RCC 7860 (cell line): ENCODE measurements around the gene CCT8.
A peak's percentile ranks its signal among the peaks of the same experiment; 100 is the strongest.

Experiments
- DNase-seq: peaks from one replicate; pipeline ENCODE4 v3.0.0-alpha.2; 2015; ENCODE audit warnings: low spot score
- FAIRE-seq: peaks from 2 replicates; lab custom pipeline; 2012; peaks lifted over from hg19 to GRCh38; lab: Jason Lieb, UNC

CCT8 gene, protein sequence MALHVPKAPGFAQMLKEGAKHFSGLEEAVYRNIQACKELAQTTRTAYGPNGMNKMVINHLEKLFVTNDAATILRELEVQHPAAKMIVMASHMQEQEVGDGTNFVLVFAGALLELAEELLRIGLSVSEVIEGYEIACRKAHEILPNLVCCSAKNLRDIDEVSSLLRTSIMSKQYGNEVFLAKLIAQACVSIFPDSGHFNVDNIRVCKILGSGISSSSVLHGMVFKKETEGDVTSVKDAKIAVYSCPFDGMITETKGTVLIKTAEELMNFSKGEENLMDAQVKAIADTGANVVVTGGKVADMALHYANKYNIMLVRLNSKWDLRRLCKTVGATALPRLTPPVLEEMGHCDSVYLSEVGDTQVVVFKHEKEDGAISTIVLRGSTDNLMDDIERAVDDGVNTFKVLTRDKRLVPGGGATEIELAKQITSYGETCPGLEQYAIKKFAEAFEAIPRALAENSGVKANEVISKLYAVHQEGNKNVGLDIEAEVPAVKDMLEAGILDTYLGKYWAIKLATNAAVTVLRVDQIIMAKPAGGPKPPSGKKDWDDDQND

DNA sequence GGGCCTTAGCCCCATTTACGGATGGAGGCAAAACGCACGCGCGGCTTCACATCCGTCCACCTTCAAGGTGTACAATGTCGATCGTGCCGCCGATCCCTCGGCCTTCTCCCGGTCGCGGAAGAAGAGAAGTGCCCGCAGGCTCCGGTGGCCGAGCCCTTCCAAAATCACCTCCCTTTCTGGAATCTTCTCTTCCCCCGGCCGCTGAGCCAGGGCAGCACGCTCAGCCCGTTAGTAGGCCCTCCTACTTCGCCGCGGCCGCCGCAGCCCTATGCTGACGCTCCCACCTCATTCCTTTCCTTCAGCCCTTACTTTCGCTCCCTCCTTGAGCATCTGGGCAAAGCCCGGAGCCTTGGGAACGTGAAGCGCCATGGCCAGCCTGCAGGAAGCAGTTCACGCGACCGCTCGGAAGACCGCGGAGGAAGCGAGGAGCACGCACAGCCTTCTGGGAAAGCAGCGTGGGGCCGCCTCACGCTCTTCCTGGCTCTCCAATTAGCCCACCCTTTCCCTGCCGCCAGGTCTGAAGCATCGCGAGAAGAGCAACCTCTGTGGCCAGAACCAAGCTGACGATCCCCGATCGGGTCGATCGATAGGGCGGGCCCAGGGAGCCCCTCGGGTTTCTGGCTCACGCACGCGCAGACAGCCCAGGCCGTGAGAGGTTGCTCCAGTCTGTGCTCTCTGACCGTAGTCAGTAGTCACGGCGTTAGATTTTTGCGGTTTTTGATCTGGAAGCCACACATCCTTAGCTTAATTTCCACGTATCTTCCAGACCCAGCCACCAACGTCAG lies at the start of gene CCT8:
Gene CCT8, minus strand, starts transcription at position 427 of the 785 bp plus-strand sequence. Its CDS starts 58 bp downstream, at position 369.
- FAIRE-seq (peak; percentile 88), DNase-seq (peak; percentile 99)

DNA sequence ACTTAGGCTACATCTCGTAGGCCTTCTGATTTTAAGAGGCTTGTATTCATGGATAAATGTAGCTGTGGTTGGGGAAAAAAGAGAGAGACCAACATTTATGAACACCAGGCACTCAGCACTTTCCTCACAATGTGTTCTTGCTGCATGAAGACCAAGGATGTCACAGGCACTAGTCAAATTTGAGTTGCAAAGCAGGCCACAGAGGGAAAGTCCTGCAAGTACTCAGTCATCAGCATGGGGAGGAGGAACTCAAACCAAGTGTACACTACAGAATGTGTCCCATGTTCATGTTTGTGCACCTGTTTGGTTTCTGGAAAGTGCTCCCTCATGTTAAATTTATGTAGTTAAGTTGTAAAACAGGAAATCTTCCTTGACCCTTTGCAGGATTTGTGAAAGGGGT lies 48.3 kb upstream of the CCT8 start:
- no peak for DNase-seq
- no peak for FAIRE-seq

DNA sequence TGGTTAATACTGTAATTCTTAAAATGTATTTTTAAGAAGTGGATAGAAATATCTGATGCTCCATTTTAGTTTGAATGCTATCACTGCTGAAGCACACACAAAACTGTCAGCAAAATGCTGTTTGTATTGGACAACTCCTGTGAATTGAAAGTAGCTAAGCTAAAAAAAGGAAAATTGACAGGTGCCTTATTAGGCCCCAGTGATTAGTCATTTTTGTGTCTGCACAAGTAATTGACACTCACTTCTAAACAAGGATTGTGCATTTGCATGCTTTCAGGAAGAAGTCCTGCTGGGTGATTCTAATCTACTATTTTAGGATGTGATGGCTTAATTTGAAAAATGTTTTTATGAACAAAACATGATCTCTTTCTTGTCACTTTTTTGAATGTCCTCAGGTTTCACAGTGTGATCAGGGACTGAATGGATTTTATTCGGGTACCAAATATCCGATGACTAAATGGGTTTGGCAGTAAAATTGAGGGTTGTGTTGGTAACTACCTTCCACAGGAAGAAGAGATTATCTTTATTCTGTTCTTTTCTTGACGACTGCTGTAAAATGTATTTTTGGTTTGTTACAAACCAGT lies 44.0 kb upstream of the CCT8 start:
- no peak for DNase-seq

DNA sequence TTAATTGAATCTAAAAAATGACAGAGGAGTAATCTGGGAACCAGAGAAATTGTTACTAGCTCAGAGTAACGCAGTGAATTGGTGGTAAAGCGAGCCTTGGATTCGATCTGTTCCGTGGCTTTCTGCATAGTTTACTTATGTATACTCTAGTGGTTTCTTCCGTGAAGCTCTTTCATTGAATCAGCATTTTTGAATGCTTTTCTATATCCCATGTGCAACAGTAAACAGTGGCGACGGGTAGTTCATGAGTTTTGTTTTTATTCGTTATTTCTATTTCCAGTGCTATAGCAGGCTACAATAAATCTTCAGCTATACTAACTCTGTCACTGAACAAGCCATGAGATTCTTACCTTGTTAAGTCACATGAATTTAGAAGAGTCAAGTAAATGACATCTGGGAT lies 42.5 kb upstream of the CCT8 start:
- FAIRE-seq: no peak
- no peak for DNase-seq

More for the DNA sequence above, 44.0 kb upstream of the CCT8 start:
- no peak for FAIRE-seq

DNA sequence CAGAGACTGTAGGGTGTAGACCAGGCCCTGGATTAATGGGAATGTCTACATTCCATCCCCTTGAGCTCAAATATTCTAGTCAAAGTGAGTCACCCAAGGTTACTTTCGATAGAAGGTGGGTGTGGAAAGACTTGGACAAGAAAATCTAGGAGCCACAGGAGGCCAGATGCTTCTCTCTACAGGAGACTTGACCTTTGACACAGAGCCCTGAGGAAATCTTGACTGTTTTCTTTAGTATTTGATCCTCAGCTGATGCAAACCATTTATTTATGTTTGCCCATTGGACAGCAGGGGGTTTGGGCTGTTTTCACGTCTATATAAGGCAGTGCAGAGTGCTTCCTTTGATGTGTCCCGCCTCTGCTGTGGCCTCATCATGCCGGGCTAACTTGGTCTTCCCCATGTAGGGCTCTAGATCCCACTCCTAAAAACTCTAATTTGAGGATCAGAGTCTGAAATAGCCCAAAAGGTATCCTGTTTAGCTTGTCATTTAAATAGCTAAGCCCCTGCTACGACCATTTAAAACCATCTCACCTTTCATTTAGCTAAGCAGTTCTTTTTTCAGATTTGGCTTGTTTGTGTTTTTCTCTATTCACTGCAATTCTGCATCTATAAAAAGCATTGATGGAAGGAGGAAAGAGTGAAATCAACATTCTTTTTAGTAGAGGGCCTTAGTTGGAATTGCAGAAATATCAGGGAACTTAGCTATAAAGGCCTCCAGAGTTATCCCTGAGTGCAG lies 41.5 kb upstream of the CCT8 start:
- DNase-seq (peak; percentile 70), FAIRE-seq (no peak)

DNA sequence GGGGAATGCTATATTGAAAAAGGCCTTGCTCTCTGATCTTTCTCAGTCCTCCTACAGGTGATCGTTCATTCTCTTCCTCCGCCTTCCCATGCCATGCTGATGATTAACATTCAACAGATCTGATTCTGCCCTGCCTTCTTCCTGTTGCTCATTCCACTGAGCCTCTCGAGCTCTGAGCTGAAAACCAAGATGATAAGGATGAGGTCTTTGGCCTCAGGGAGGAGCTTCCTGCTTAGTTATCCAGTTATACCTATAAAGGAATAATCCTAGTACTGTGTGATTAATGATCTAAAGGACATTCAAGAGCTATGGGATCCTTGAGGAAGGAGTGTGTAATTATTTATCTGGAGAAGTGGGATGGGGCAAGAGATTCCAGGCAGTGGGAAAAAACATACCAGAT lies 31.8 kb upstream of the CCT8 start:
- DNase-seq (peak; percentile 92), FAIRE-seq (peak; percentile 93)

DNA sequence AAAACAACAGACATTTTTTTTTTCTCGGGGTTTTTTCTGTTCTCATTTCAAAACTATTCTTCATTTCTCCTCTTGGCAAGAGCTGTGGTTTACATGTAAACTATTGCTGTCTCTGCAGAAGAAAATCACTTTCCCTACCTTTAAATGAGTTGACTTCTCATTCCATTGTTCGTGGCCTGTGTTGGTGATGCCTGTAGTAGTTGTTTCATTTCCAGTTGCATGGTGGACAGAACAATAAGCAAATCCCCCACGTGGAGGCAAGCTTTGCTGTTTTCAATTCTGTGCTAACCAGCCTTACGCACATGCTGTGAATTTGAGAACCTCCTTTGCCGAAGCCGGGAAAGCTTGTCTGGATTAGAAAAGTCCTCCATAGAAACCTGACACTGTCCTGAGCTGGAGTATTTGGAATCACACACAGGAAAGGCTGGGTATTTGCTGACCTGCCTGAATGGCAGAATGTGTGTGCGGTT lies 30.8 kb upstream of the CCT8 start:
- FAIRE-seq (no peak), DNase-seq (no peak)

GRCh38 chr21:29102791-29103257 lies 29.4 kb upstream of the CCT8 start:
- no peak for DNase-seq
- no peak for FAIRE-seq

GRCh38 chr21:29098156-29098555 lies 24.7 kb upstream of the CCT8 start:
- DNase-seq (no peak), FAIRE-seq (no peak)

GRCh38 chr21:29096218-29097015 lies 23.0 kb upstream of the CCT8 start:
- no peak for DNase-seq
- no peak for FAIRE-seq

DNA sequence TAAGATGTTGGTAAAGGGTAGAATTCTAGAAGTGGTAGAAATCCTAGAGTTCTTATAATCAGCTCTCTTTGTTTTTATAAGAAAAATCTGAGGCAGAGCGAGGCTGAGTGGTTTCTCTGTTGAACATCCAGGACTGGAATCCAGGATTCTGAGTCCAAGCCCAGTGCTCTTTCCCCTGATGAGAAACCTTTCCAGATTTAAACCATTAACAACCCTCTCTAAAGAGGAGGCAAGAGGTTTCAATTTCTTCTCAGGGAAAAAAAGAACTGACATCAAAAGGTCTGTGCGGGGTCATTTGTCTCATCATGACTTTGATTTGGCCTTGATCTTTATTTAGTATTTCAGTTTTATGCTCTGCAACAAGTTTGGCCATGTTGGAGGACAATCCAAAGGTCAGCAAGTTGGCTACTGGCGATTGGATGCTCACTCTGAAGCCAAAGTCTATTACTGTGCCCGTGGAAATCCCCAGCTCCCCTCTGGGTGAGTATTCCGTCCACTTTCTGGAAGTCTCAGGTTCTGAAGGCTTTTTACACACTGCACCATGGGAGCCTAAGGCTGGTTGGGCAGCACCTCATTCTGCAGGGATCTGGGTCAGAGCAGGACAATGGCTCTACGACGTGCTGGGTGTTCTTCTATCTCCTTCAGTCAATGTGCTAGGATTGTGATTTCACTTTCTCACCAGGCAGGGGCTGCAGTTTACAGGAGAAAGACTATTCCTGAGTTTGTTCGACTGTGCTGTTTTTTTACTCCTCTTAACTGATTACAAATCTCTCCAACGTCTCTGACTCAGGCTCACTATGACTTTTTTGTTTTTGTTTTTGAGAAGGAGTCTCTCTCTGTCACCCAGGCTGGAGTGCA lies 18.9 kb upstream of the CCT8 start:
- DNase-seq: no peak
- no peak for FAIRE-seq

GRCh38 chr21:29091033-29091432 lies 17.6 kb upstream of the CCT8 start:
- no peak for FAIRE-seq
- peak; percentile 49 for DNase-seq

- DNase-seq (no peak), FAIRE-seq (no peak)
Observed at GRCh38 chr21:29085106-29085752, 11.8 kb upstream of the CCT8 start.

GRCh38 chr21:29084372-29084771 lies 10.9 kb upstream of the CCT8 start:
- FAIRE-seq: no peak
- DNase-seq: no peak

DNA sequence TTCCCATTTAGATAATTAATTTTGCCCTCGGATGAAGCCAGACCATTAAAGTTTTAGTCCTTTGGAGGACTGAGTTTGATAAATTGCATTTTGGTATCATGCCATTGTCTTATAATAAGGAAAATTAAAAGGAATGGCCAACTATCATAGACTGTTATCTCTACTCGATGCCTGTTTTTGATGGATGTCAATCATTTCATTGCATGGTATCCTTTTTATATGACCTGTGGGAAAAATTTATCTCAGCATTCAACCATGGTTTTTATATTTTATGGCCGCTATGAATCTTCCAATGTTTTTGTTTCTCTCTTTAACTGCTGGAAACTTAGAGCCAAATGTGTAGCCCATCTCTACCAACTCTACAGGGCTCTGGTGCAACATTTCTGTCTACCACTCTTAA lies 9.9 kb upstream of the CCT8 start:
- DNase-seq (no peak), FAIRE-seq (no peak)

DNA sequence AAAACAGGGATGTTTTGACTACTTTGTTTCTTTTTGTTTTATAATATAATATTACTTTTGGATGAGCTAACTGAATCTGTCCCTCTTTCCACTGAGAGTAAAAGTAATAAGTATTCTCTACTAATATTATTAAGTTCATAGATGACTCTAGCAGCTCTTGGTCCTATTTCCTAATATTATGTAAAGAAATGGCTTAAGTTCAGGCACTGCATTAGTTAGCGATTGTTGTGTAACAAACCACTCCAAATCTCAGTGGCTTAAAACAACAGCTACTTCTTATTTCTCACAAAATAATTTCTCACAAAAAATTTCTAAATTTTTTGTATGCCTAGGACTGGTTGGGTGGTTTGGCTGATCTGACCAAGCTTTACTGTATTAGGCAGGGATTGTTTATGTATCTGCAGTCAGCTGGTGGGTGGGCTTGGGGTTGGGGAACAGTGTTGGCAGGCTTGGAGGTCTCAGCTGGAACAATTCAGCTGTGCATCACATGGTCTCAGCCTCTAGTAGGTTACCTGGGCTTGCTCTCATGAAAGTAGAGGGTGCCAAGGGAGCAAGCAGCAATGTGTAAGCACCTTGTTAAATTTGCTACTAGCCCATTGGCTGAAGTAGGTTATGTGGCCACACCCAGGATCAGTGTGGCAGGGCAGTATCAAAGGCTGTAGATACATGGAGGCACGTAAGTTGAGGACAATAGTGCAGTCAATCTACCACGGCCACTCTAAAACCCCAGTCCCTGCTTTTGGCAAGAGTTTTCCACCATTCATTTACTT lies 8.8 kb upstream of the CCT8 start:
- DNase-seq (no peak), FAIRE-seq (no peak)

- DNase-seq (no peak), FAIRE-seq (no peak)
Observed at GRCh38 chr21:29080454-29080941, 7.0 kb upstream of the CCT8 start.
